ENCODE data around the gene NDUFB3. TPM values are rescaled to one million over a fixed set of nuclear protein-coding genes. Genes with fewer than 3 reads are reported as not detected.

The NDUFB3 gene
- total RNA-seq, 1 donor from 2014 or later, result 73.8 TPM

DNA sequence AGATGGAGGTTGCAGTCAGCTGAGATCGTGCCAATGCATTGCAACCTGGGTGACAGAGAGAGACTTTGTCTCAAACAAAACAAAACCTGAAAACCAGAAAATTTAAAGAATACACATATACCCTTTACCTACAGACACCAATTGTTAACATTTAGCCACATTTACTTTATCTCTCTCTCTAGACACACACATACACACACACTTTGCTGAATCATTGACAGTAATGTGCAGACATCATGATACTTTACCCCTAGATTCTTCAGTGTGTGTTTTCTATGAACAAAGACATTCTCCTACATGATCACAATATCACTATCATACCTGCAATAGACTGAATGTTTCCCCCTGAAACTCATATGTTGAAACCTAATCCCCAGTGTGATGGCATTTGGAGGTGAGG is 34.0 kb downstream of the NDUFB3 start:
- no peaks in the 10 kb centered on the region for H3K36me3 ChIP-seq
- no peak for DNase-seq
- no peak overlapping the region for H3K4me3 ChIP-seq
- no peak for ATAC-seq
- no peaks in the 10 kb centered on the region for H3K9me3 ChIP-seq
- intact Hi-C loops (cut with DNase I), result no loop called here
- no peak for TF ChIP-seq CTCF (IDR thresholded peaks at IDR 0.05)
- no peak overlapping the region for H3K27ac ChIP-seq
- no peaks in the 10 kb centered on the region for H3K4me1 ChIP-seq
- no peaks in the 10 kb centered on the region for H3K27me3 ChIP-seq (ENCODE audit: low read depth)

DNA sequence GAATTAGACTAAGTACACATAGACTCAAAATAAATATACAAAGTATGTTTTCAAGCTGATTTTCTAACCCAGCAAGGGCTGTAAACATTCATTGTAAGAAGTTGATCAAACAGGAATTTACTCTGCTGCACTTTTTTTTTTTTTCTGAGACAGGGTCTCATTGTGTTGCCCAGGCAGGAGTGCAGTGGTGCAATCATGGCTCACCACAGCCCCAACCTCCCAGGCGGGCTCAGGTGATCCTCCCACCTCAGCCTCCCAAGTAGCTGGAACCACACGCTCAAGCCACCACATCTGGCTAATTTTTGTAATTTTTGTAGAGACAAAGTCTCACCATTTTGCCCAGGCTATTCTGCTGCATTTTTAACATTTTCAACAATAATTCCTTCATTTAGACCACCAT is 35.8 kb downstream of the NDUFB3 start:
- no peak for TF ChIP-seq CTCF (IDR thresholded peaks at IDR 0.05)
- Histone ChIP-seq H3K36me3 (no peaks in the 10 kb centered on the region), H3K27ac (no peak overlapping the region), H3K27me3 (ENCODE audit: low read depth) (no peaks in the 10 kb centered on the region), H3K4me1 (no peaks in the 10 kb centered on the region), H3K4me3 (no peak overlapping the region), H3K9me3 (no peaks in the 10 kb centered on the region)
- no peak for ATAC-seq
- DNase-seq, result no peak
- intact Hi-C loops (cut with DNase I), result no loop called here

DNA sequence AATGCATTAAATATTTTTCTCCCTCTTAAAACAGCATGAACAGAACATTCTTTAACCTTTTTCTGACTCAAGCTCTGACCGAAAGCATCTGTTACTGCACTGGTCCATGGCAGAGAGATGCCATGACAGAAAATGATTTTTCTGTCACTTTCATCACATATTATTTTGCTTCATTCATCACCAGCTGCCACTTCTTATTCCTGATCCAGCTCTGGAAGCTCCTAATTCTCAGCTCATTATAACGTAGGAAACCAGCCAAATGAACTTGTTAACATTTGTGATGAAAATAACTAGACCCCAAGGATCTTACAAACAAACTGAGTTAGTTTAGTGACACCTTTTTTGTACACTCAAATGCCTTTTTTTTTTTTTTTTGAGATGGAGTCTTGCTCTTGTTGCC is 36.5 kb downstream of the NDUFB3 start:
- H3K4me3 ChIP-seq, result no peak overlapping the region
- no peaks in the 10 kb centered on the region for H3K27me3 ChIP-seq (ENCODE audit: low read depth)
- H3K27ac ChIP-seq, result no peak overlapping the region
- no peaks in the 10 kb centered on the region for H3K4me1 ChIP-seq
- H3K36me3 ChIP-seq, result no peaks in the 10 kb centered on the region
- H3K9me3 ChIP-seq, result no peaks in the 10 kb centered on the region
- TF ChIP-seq CTCF (IDR thresholded peaks at IDR 0.05), result no peak
- intact Hi-C loops (cut with DNase I), result no loop called here
- DNase-seq (no peak), ATAC-seq (no peak)

- Histone ChIP-seq H3K4me3 (no peak overlapping the region), H3K27ac (no peak overlapping the region), H3K36me3 (no peaks in the 10 kb centered on the region), H3K4me1 (peaks cover under 1% of the 10 kb centered on the region), H3K27me3 (ENCODE audit: low read depth) (no peaks in the 10 kb centered on the region), H3K9me3 (no peaks in the 10 kb centered on the region)
- intact Hi-C loops (cut with DNase I), result no loop called here
- TF ChIP-seq CTCF (IDR thresholded peaks at IDR 0.05), result no peak
- DNase-seq (no peak), ATAC-seq (no peak)
Measured at GRCh38 chr2:201109186-201109585, 37.4 kb downstream of the NDUFB3 start.

DNA sequence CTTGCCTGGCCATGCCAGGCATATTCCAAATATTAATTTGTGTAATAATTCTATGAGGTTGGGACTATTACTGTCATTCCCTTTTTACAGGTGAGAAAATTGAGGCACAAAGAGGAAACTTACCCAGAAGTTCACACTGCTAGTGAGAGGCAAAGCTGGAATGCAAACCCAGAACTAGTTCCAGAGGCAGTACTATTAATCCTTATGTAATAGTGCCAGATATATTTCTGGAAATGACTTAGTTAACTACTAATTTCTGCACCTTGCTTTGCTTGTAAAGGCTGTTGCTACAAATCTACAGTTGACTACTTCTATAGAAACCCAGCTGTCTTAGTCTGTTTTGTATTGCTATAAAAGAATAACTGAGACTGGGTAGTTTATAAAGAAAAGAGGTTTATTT is 38.8 kb downstream of the NDUFB3 start:
- H3K4me1 ChIP-seq, result peaks cover 10% of the 10 kb centered on the region
- no peak overlapping the region for H3K4me3 ChIP-seq
- H3K27me3 ChIP-seq (ENCODE audit: low read depth), result no peaks in the 10 kb centered on the region
- no peaks in the 10 kb centered on the region for H3K9me3 ChIP-seq
- H3K36me3 ChIP-seq, result no peaks in the 10 kb centered on the region
- H3K27ac ChIP-seq, result no peak overlapping the region
- intact Hi-C loops (cut with DNase I), result loop anchor here (10.0 kb wide), 1 partner anchor 54 kb away; no protein-coding TSS in a partner anchor
- no peak for TF ChIP-seq CTCF (IDR thresholded peaks at IDR 0.05)
- DNase-seq (no peak), ATAC-seq (no peak)

GRCh38 chr2:201111096-201111495 is 39.3 kb downstream of the NDUFB3 start:
- Histone ChIP-seq H3K4me3 (no peak overlapping the region), H3K9me3 (no peaks in the 10 kb centered on the region), H3K27me3 (ENCODE audit: low read depth) (no peaks in the 10 kb centered on the region), H3K36me3 (no peaks in the 10 kb centered on the region), H3K4me1 (peaks cover 10% of the 10 kb centered on the region), H3K27ac (no peak overlapping the region)
- DNase-seq (no peak), ATAC-seq (no peak)
- intact Hi-C loops (cut with DNase I), result loop anchor here (10.0 kb wide), 1 partner anchor 54 kb away; no protein-coding TSS in a partner anchor
- TF ChIP-seq CTCF (IDR thresholded peaks at IDR 0.05), result no peak
